Endothelial cell of umbilical vein (primary cell): Measurements from ENCODE around the gene C17orf107. TPM values are rescaled to one million over a fixed set of nuclear protein-coding genes. Genes with fewer than 3 reads are reported as not detected.

ENCODE experiments used
- BruUV-seq: library from RNA; stranded (reverse); fragments of 400-500 nt; replicated peaks from 2 replicates; lab custom pipeline; 2021; lab: Mats Ljungman, UMichigan
- CTCF ChIA-PET: fragments of 300-600, 350-600 bp; sonication (Branson Sonifier 250); formaldehyde crosslinking; loops from one replicate; lab custom pipeline; 2021; ENCODE audit warnings: antibody characterized with exemption, inconsistent platforms; lab: Charles Lee
- POLR2A ChIA-PET: fragments of 300-600, 350-600 bp; sonication (Branson Sonifier 250); formaldehyde crosslinking; loops from one replicate; lab custom pipeline; 2021; ENCODE audit warnings: antibody characterized with exemption, inconsistent platforms; lab: Charles Lee
- DNase-seq: peaks from one replicate; pipeline ENCODE4 v3.0.0-alpha.2; 2011; ENCODE audit warnings: low read depth, low spot score
- FAIRE-seq: peaks from 2 replicates; lab custom pipeline; 2011; peaks lifted over from hg19 to GRCh38; lab: Jason Lieb, UNC
- H2AFZ ChIP-seq: 2 replicates; pipeline ENCODE4 v1.6.0; 2012; ENCODE audit warnings: low read depth, low read length, control low read depth, inconsistent platforms
- H3K27ac ChIP-seq: 2 replicates; pipeline ENCODE4 v1.5.1; 2011; ENCODE audit warnings: low read depth, mild to moderate bottlenecking, control low read depth, low read length, moderate library complexity; ENCODE audit not compliant: insufficient read depth
- H3K27me3 ChIP-seq, 2 experiments: 2 replicates each; pipeline versions ENCODE4 v1.6.0 to v1.6.1; 2011; ENCODE audit warnings: low read length in 2 of 2, mixed read lengths in 1 of 2; ENCODE audit not compliant: control insufficient read depth in 2 of 2, insufficient read depth in 2 of 2
- H3K36me3 ChIP-seq, 2 experiments: 2 replicates in 1 of 2; 3 replicates in 1 of 2; pipeline ENCODE4 v1.5.1; 2011; ENCODE audit warnings: low read length in 2 of 2, mild to moderate bottlenecking in 1 of 2, moderate library complexity in 1 of 2; ENCODE audit not compliant: control insufficient read depth in 2 of 2, insufficient read depth in 2 of 2; ENCODE audit errors: extremely low read depth in 1 of 2
- H3K4me1 ChIP-seq: 3 replicates; pipeline ENCODE4 v1.5.1; 2011; ENCODE audit warnings: mild to moderate bottlenecking, low read length; ENCODE audit not compliant: control insufficient read depth, insufficient read depth; ENCODE audit errors: extremely low read depth
- H3K4me2 ChIP-seq: 2 replicates; pipeline ENCODE4 v1.6.1; 2011; ENCODE audit warnings: low read length, control low read depth, mixed read lengths; ENCODE audit not compliant: insufficient read depth
- H3K4me3 ChIP-seq, 3 experiments: fragments of 200-600 bp in 1 of 3; sonication (generic), shearing (Covaris generic) in 1 of 3; replicated peaks in 1 of 3; 2 replicates each; pipeline ENCODE4 v1.5.1; 2011 to 2016; ENCODE audit warnings: control low read depth in 3 of 3, low read length in 3 of 3, mild to moderate bottlenecking in 2 of 3, inconsistent platforms in 1 of 3, low read depth in 1 of 3, moderate library complexity in 1 of 3; ENCODE audit not compliant: insufficient read depth in 1 of 3
- H3K79me2 ChIP-seq: 2 replicates; pipeline ENCODE4 v1.6.0; 2012; ENCODE audit warnings: low read length, inconsistent platforms; ENCODE audit not compliant: control insufficient read depth, insufficient read depth
- H3K9ac ChIP-seq: replicated peaks from 2 replicates; pipeline ENCODE3; 2011; ENCODE audit warnings: low read length, control low read depth; ENCODE audit not compliant: insufficient read depth; ENCODE audit errors: extremely low read depth
- H3K9me1 ChIP-seq: replicated peaks from 3 replicates; pipeline ENCODE4 v1.6.0; 2011; ENCODE audit warnings: mild to moderate bottlenecking, low read length; ENCODE audit not compliant: control insufficient read depth, insufficient read depth; ENCODE audit errors: extremely low read depth
- H3K9me3 ChIP-seq: replicated peaks from 2 replicates; pipeline ENCODE4 v1.5.1; 2012; ENCODE audit warnings: low read length, inconsistent platforms; ENCODE audit not compliant: control insufficient read depth, insufficient read depth
- H4K20me1 ChIP-seq: replicated peaks from 2 replicates; pipeline ENCODE3; 2011; ENCODE audit warnings: mild to moderate bottlenecking, low read length; ENCODE audit not compliant: control insufficient read depth, insufficient read depth; ENCODE audit errors: extremely low read depth
- EZH2 ChIP-seq: IDR thresholded peaks from 2 replicates; pipeline ENCODE4 v1.6.1; 2012; ENCODE audit warnings: borderline replicate concordance, low read depth, mild to moderate bottlenecking, moderate library complexity, low read length, inconsistent platforms; ENCODE audit not compliant: severe bottlenecking
- FOS ChIP-seq: IDR thresholded peaks from 2 replicates; pipeline ENCODE4 v1.6.1; 2011; ENCODE audit warnings: mild to moderate bottlenecking, low read length, moderate library complexity, borderline replicate concordance; ENCODE audit not compliant: insufficient read depth
- GATA2 ChIP-seq: IDR thresholded peaks from 2 replicates; pipeline ENCODE4 v1.7.0; 2011; ENCODE audit warnings: low read depth, mild to moderate bottlenecking, moderate library complexity, mixed read lengths, low read length; ENCODE audit not compliant: insufficient read length, insufficient read depth
- JUN ChIP-seq: IDR thresholded peaks from 2 replicates; pipeline ENCODE4 v1.6.1; 2011; ENCODE audit warnings: borderline replicate concordance, low read depth; ENCODE audit not compliant: insufficient read length, insufficient read depth
- MAX ChIP-seq: IDR thresholded peaks from 2 replicates; pipeline ENCODE4 v1.6.1; 2011; ENCODE audit not compliant: insufficient read depth, insufficient read length
- MYC ChIP-seq: IDR thresholded peaks from one replicate; pipeline ENCODE4 v1.6.1; 2011; ENCODE audit warnings: mild to moderate bottlenecking, low read depth, low read length
- POLR2A ChIP-seq: IDR thresholded peaks from 2 replicates; pipeline ENCODE4 v1.6.1; 2012; ENCODE audit warnings: low read depth, mild to moderate bottlenecking, control low read depth, low read length
- POLR2AphosphoS5 ChIP-seq: IDR thresholded peaks from 2 replicates; pipeline ENCODE4 v1.6.1; 2012; ENCODE audit warnings: low read depth, mild to moderate bottlenecking, control low read depth, low read length, moderate library complexity; ENCODE audit not compliant: insufficient read depth
- dilution Hi-C: fragments of 300-500 bp; cut with MboI; formaldehyde crosslinking; loops from one replicate; pipeline ENCODE4 v1.15.0; 2019; ENCODE audit warnings: low sequenced_read_pairs; ENCODE audit not compliant: extremely low pct_ligation_motif_present
- intact Hi-C: fragments of 100-400 bp; cut with micrococcal nuclease; formaldehyde crosslinking; loops from one replicate; pipeline ENCODE4 v1.10.0; 2022
- polyA plus RNA-seq, 4 experiments: library from polyadenylated mRNA; depleted of rRNA in 3 of 4; stranded (reverse) in 3 of 4; unstranded in 1 of 4; fragments of >200 nt; gene quantifications; 2 replicates each; pipeline versions ENCODE4 v1.2.1 to v1.2.3, GENCODE V29; 2011 to 2012; ENCODE audit warnings: missing spikeins in 1 of 4
- total RNA-seq: library from RNA; stranded (reverse); gene quantifications from 2 replicates; pipeline ENCODE4 v1.2.3, GENCODE V29; 2021
- TF ChIP-seq, protein P1 (sequence below), 2 donors: IDR thresholded peaks; 1 replicate in 1 of 2; 2 replicates in 1 of 2; pipeline ENCODE4 v1.5.1; 2011; ENCODE audit warnings: low read length in 2 of 2, mild to moderate bottlenecking in 2 of 2, moderate library complexity in 2 of 2, control low read depth in 1 of 2, inconsistent platforms in 1 of 2, low read depth in 1 of 2; ENCODE audit not compliant: insufficient read depth in 1 of 2; ENCODE audit errors: extremely low read depth in 1 of 2

The C17orf107 gene
- total and polyA plus RNA-seq, 2 donors (not counting 3 experiments of a cell fraction or from before 2014, with no cell fraction given), result 0.68 to 1.0 TPM

DNA sequence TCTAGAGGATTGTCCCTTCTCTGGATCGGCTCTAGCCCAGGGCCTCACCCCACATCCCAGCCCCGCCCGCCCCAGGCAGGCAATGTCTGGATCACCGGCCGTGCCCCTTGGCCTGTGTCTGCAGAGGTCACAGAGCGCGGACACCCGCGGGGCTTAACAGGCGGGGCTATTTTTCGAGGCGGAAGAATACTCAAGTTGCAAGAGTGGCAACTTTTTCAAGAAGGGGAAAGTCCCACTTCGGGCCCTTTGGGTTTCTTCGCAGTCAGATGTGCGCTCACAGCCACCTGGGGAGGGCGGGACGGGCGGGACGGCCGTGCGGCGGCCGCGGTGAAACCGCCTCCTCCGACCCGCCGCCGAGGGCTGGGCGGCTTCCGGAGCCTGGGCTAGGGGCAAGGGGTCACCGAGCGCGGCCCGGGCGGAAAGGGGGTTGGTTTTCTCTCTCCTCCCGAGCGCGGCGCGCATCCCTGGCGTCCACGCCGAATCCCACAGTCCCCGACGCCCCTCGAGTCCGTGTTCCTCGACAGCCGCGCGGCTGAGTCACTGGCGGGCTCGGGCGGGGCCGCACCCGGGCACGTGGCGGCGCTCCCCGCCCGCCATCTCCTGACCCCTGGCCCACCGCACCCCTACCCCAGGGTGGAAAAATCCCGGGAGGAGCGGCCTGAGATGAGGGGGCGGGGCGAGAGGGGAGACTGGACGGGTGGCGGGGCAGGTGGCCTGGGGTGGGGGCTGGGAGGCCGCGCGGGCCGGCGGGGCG is 50.2 kb downstream of the C17orf107 start:
- TF ChIP-seq, protein P1, sequence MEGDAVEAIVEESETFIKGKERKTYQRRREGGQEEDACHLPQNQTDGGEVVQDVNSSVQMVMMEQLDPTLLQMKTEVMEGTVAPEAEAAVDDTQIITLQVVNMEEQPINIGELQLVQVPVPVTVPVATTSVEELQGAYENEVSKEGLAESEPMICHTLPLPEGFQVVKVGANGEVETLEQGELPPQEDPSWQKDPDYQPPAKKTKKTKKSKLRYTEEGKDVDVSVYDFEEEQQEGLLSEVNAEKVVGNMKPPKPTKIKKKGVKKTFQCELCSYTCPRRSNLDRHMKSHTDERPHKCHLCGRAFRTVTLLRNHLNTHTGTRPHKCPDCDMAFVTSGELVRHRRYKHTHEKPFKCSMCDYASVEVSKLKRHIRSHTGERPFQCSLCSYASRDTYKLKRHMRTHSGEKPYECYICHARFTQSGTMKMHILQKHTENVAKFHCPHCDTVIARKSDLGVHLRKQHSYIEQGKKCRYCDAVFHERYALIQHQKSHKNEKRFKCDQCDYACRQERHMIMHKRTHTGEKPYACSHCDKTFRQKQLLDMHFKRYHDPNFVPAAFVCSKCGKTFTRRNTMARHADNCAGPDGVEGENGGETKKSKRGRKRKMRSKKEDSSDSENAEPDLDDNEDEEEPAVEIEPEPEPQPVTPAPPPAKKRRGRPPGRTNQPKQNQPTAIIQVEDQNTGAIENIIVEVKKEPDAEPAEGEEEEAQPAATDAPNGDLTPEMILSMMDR (IDR thresholded peaks at IDR 0.05; ENCODE audit: extremely low read depth in 1 of 2, insufficient read depth in 1 of 2, low read depth in 1 of 2, low read length in 2 of 2), result no peak
- TF ChIP-seq MAX, result no peak
- TF ChIP-seq JUN, result no peak
- TF ChIP-seq MYC, result no peak
- TF ChIP-seq GATA2, result no peak
- TF ChIP-seq POLR2AphosphoS5, result peak; percentile 42
- TF ChIP-seq EZH2, result no peak
- TF ChIP-seq POLR2A, result no peak
- TF ChIP-seq FOS, result peak; percentile 33
- peaks cover 45% of the 10 kb centered on the region for H3K4me1 ChIP-seq
- peak overlapping the region; percentile 88 for H3K4me2 ChIP-seq
- H3K36me3 ChIP-seq, result peaks cover 7 to 13% of the 10 kb centered on the region in 2 experiments
- H3K79me2 ChIP-seq, result peaks cover 38% of the 10 kb centered on the region
- peak overlapping the region; percentile 49 for H2AFZ ChIP-seq
- intact Hi-C loops (loop anchor here (2.0 kb wide), 1 partner anchor 41 kb away; no protein-coding TSS in a partner anchor), dilution Hi-C loops (no loop called here)
- H3K4me3 ChIP-seq, result peak overlapping the region; percentile 7 to 99 (median 81)
- no peaks in the 10 kb centered on the region for H3K27me3 ChIP-seq
- H3K27ac ChIP-seq, result peak overlapping the region; percentile 90
- FAIRE-seq, result peak; percentile 62
- H3K9me3 ChIP-seq, result no peaks in the 10 kb centered on the region
- CTCF ChIA-PET, result interaction anchor here (1.5 to 2.8 kb wide), 2 partner anchors 18 to 41 kb away, joined by 5 to 12 read pairs; partner anchors contain the start of gene SPAG7
- H4K20me1 ChIP-seq, result no peaks in the 10 kb centered on the region
- no peaks in the 10 kb centered on the region for H3K9me1 ChIP-seq
- BruUV-seq, result no TSS peak
- peak; percentile 42 for DNase-seq
- POLR2A ChIA-PET, result interaction anchor here (3.1 kb wide), 1 partner anchor 18 kb away, joined by 15 read pairs; the partner anchor contains the start of gene SPAG7
- peak overlapping the region; percentile 58 for H3K9ac ChIP-seq
